Stomach (tissue), 9 donors: ENCODE results near the gene PCDHGC3. TPM values are rescaled to one million over a fixed set of nuclear protein-coding genes. Genes with fewer than 3 reads are reported as not detected.
A peak's percentile ranks its signal among the peaks of the same experiment; 100 is the strongest.

Source experiments
- DNase-seq, 2 donors: peaks; one replicate each; pipeline versions ENCODE4 v3.0.0 to v3.0.0-alpha.2; 2013 to 2019
- H3K27ac ChIP-seq, 5 donors: fragments of 200-600 bp in 4 of 5; sonication (generic) in 4 of 5; one replicate each; pipeline ENCODE4 v1.5.1; 2013 to 2019; ENCODE audit warnings: mild to moderate bottlenecking in 1 of 5, moderate library complexity in 1 of 5
- H3K27me3 ChIP-seq, 3 donors: fragments of 200-600 bp; sonication (generic); one replicate each; pipeline ENCODE4 v1.5.1; 2017 to 2019; ENCODE audit warnings: mixed run types in 1 of 3
- H3K36me3 ChIP-seq, 4 donors: fragments of 200-600 bp; sonication (generic); 1 replicate in 3 of 4; 2 replicates in 1 of 4; pipeline ENCODE4 v1.5.1; 2016 to 2019
- H3K4me1 ChIP-seq, 4 donors: fragments of 200-600 bp; sonication (generic); one replicate each; pipeline ENCODE4 v1.5.1; 2016 to 2019
- H3K4me3 ChIP-seq, 4 donors: fragments of 200-600 bp; sonication (generic) in 3 of 4; one replicate each; pipeline ENCODE4 v1.5.1; 2016 to 2019; ENCODE audit warnings: mild to moderate bottlenecking in 1 of 4
- H3K9me3 ChIP-seq, 4 donors: fragments of 200-600 bp; sonication (generic); one replicate each; pipeline ENCODE4 v1.5.1; 2016 to 2019
- EP300 ChIP-seq: sonication (generic); formaldehyde crosslinking; IDR thresholded peaks from one replicate; pipeline ENCODE4 v1.6.1; 2017; ENCODE audit warnings: antibody characterized with exemption
- POLR2A ChIP-seq, 4 donors: fragments of 450-650 bp; IDR thresholded peaks; one replicate each; pipeline ENCODE4 v1.6.1; 2016; ENCODE audit warnings: antibody characterized with exemption in 4 of 4, control low read depth in 2 of 4, mild to moderate bottlenecking in 1 of 4, moderate library complexity in 1 of 4
- POLR2AphosphoS5 ChIP-seq, 3 donors: sonication (generic); formaldehyde crosslinking; IDR thresholded peaks; one replicate each; pipeline ENCODE4 v1.6.1; 2016; ENCODE audit warnings: antibody characterized with exemption in 3 of 3
- WGBS, 5 donors: extraction: QIAGEN DNeasy Blood & Tissue Kit in 3 of 5; methylation state at CpG; one replicate each; pipeline versions ENCODE4 v1.1.5 to v1.1.7; 2013 to 2018; 5-methylcytosine and 5-hydroxymethylcytosine counted together
- intact Hi-C: fragments of 100-400 bp; cut with DNase I; formaldehyde crosslinking; loops from one replicate; pipeline ENCODE4 v1.15.1; 2023; ENCODE audit warnings: low total_unique reads
- polyA plus RNA-seq, 3 donors: library from polyadenylated mRNA; stranded (reverse); fragments of 200-250 nt; gene quantifications; one replicate each; pipeline ENCODE4 v1.2.3, GENCODE V29; 2013
- total RNA-seq, 5 donors: library from RNA; depleted of rRNA; stranded (reverse); fragments of >200 nt; gene quantifications; one replicate each; pipeline versions ENCODE4 v1.1.0 to v1.2.3, GENCODE V29; 2014 to 2016
- TF ChIP-seq, protein P1 (sequence below), 7 experiments: fragments of 450-650 bp in 4 of 7; fragments of 200-600 bp in 3 of 7; sonication (generic) in 3 of 7; IDR thresholded peaks; one replicate each; pipeline ENCODE4 v1.5.1; 2016 to 2019; ENCODE audit warnings: antibody characterized with exemption in 7 of 7, control low read depth in 2 of 7, mild to moderate bottlenecking in 1 of 7
- donor health status: healthy with polysubstance abuse.
- donor health status: Bipolar disorder and iron deficiency.
- donor health status: healthy.

PCDHGC3 gene
- total and polyA plus RNA-seq, 8 donors, result 7.6 to 35.8 (median 20.0) TPM

DNA sequence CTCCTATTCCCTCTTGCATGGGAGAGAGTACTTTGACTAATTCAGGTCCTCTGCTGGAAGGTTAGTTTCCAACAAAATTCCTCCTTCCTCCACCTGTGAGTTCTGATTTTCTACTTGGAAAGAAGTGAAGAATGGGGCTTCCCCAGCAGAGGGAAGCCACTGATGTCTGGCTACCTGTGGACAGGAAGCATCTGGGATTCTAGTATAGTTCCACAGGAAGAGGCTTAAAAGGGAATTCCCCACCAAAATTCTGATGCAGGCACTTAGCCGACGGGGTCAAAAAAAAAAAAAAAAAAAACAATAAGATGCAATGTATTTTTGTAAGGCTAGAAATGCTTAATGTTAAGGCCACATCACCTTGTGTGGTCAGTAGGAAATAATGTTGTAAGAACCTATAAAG lies 46.5 kb downstream of the PCDHGC3 start:
- Histone ChIP-seq H3K36me3 (peaks cover 15 to 86% (median 82%) of the 10 kb centered on the region in 4 donors), H3K4me1 (peaks cover 23 to 84% (median 44%) of the 10 kb centered on the region in 4 donors), H3K27me3 (no peaks in the 10 kb centered on the region), H3K9me3 (no peaks in the 10 kb centered on the region), H3K27ac (peak overlapping the region in 4 of 5 donors; percentile 57 to 78 (median 71)), H3K4me3 (no peak overlapping the region)
- TF ChIP-seq, protein P1, sequence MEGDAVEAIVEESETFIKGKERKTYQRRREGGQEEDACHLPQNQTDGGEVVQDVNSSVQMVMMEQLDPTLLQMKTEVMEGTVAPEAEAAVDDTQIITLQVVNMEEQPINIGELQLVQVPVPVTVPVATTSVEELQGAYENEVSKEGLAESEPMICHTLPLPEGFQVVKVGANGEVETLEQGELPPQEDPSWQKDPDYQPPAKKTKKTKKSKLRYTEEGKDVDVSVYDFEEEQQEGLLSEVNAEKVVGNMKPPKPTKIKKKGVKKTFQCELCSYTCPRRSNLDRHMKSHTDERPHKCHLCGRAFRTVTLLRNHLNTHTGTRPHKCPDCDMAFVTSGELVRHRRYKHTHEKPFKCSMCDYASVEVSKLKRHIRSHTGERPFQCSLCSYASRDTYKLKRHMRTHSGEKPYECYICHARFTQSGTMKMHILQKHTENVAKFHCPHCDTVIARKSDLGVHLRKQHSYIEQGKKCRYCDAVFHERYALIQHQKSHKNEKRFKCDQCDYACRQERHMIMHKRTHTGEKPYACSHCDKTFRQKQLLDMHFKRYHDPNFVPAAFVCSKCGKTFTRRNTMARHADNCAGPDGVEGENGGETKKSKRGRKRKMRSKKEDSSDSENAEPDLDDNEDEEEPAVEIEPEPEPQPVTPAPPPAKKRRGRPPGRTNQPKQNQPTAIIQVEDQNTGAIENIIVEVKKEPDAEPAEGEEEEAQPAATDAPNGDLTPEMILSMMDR (IDR thresholded peaks at IDR 0.05), result no peak
- no peak for TF ChIP-seq POLR2A (IDR thresholded peaks at IDR 0.05)
- TF ChIP-seq POLR2AphosphoS5 (IDR thresholded peaks at IDR 0.05), result no peak
- 28 to 77% (median 50%) methylated on average over 2 of the region's 2 CpGs for WGBS, 5 donors
- intact Hi-C loops, result loop anchor here (10.0 kb wide), 2 partner anchors 48 to 108 kb away; partner anchors contain the start of genes PCDHGA10, PCDHGB7 and PCDHGC3
- no peak for DNase-seq

DNA sequence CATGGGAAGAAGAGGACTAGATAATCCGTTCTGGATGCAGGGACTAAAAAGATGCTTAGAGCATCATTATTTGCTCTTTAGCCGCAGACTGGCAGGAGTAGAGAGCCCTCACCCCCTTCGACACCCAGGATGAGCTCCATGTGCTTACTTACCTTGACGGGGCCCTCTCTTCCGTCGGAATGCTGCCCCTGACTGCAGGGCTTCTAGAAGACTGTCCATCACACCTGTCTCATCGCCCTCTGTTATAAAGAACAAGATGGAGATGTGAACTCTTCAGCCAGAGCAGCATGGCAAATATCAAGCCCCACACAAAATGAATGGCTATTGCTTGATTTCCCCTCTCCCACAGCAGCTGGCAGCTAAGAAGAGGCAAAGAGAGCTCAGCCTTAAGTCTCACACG lies 48.2 kb downstream of the PCDHGC3 start:
- Histone ChIP-seq H3K9me3 (no peaks in the 10 kb centered on the region), H3K36me3 (peaks cover 22 to 86% (median 85%) of the 10 kb centered on the region in 4 donors), H3K27me3 (no peaks in the 10 kb centered on the region), H3K4me1 (peaks cover 16 to 75% (median 42%) of the 10 kb centered on the region in 4 donors), H3K27ac (peak overlapping the region in 4 of 5 donors; percentile 24 to 76 (median 52)), H3K4me3 (no peak overlapping the region)
- WGBS, 5 donors, result 84 to 91% (median 89%) methylated on average over 8 of the region's 8 CpGs
- DNase-seq, result no peak
- intact Hi-C loops, result loop anchor here (10.0 kb wide), 2 partner anchors 49 to 109 kb away; partner anchors contain the start of genes PCDHGA10, PCDHGB7 and PCDHGC3
- TF ChIP-seq, protein P1 (IDR thresholded peaks at IDR 0.05), result no peak
- TF ChIP-seq POLR2A (IDR thresholded peaks at IDR 0.05) (no peak), EP300 (no peak), POLR2AphosphoS5 (IDR thresholded peaks at IDR 0.05) (no peak)

DNA sequence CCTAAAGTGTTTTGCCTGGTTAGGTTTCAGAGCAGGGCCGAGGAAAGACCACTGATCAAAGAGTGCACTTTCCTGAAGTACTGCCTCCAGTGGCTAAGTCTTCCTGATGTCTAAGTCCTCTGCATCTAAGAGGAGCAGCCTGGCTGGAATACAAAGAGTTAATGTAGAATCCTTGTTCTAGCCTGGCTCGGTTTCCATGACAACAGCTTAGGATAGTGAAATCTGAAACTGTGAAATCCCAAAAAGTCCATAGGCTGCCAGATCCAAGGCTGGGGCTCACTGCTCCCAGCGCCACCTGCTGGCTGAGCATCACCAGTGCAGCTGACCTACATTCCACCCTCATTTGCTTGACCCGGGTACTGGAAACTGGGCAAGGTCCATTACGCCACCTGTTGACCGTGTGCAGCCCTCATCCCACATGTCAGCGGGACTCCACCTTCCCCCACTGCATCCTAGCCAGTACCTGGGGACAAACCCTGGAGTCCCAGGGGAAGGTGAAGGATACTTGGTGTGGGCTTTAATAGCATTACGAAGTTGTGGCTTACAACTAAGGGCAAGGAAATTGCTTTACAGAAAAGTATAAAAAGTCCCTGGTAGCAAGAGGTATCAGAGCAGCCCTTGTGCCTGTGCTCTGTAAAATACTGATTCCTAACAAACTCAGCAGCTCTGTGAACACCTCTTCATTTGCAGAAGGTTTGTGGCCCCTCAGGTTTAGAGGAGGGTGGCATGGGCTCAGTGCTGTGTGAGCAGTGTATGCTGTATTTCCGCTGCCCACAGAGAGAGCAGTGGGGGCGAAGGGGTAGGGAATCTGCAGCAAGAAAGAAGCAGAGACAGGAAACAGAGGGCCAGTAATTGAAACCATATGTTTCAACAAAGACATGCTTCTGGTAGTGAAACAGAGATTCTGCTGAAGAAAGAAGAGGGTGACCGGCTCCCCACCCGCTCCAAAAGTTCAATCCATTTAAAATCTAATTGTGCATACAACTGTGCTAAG lies 49.1 kb downstream of the PCDHGC3 start:
- peaks cover 14 to 78% (median 44%) of the 10 kb centered on the region in 4 donors for H3K4me1 ChIP-seq

More for the DNA sequence above, 49.1 kb downstream of the PCDHGC3 start:
- peak; percentile 83 to 97 for DNase-seq
- H3K4me3 ChIP-seq, result no peak overlapping the region
- 35 to 43% (median 40%) methylated on average over 12 of the region's 12 CpGs for WGBS, 5 donors
- no peaks in the 10 kb centered on the region for H3K9me3 ChIP-seq
- no peaks in the 10 kb centered on the region for H3K27me3 ChIP-seq
- intact Hi-C loops, result loop anchor here (10.0 kb wide), 2 partner anchors 50 to 110 kb away; partner anchors contain the start of genes PCDHGA10, PCDHGB7 and PCDHGC3
- peak; percentile 44 to 93 (median 56) for TF ChIP-seq POLR2AphosphoS5 (IDR thresholded peaks at IDR 0.05)
- TF ChIP-seq POLR2A (IDR thresholded peaks at IDR 0.05), result no peak
- TF ChIP-seq, protein P1 (IDR thresholded peaks at IDR 0.05), result peak in 5 of 7 experiments; percentile 97 to 99 (median 98)
- peak; percentile 23 for TF ChIP-seq EP300
- H3K36me3 ChIP-seq, result peaks cover 22 to 86% (median 84%) of the 10 kb centered on the region in 4 donors
- peak overlapping the region; percentile 41 to 76 (median 71) for H3K27ac ChIP-seq
